WI38 (cell line): ENCODE results near the gene OARD1.
A peak's percentile ranks its signal among the peaks of the same experiment; 100 is the strongest.

Experiments used
- H3K4me3 ChIP-seq: 2 replicates; pipeline ENCODE4 v1.5.1; 2011; ENCODE audit warnings: low read depth, mild to moderate bottlenecking, control low read depth, low read length
- CTCF ChIP-seq: IDR thresholded peaks from 2 replicates; pipeline ENCODE4 v1.5.1; 2012; ENCODE audit warnings: low read depth, mild to moderate bottlenecking, control low read depth, low read length

Gene OARD1

GRCh38 chr6:41033776-41034175, 38.4 kb downstream of the OARD1 start:
- no peak overlapping the region for H3K4me3 ChIP-seq
- TF ChIP-seq CTCF, result no peak

GRCh38 chr6:41032830-41033229, 39.3 kb downstream of the OARD1 start:
- no peak overlapping the region for H3K4me3 ChIP-seq
- TF ChIP-seq CTCF, result no peak

- peak overlapping the region; percentile 36 for H3K4me3 ChIP-seq
- TF ChIP-seq CTCF, result no peak
Measured at GRCh38 chr6:41028561-41029412, 43.4 kb downstream of the OARD1 start.

GRCh38 chr6:41027799-41028560, 44.2 kb downstream of the OARD1 start:
- peak; percentile 90 for TF ChIP-seq CTCF
- peak overlapping the region; percentile 36 for H3K4me3 ChIP-seq

- TF ChIP-seq CTCF, result no peak
- H3K4me3 ChIP-seq, result peak overlapping the region; percentile 36
Measured at GRCh38 chr6:41027241-41027640, 44.9 kb downstream of the OARD1 start.

- no peak for TF ChIP-seq CTCF
- no peak overlapping the region for H3K4me3 ChIP-seq
Measured at GRCh38 chr6:41025966-41026530, 46.1 kb downstream of the OARD1 start.
